ENCODE results near the gene FHDC1.

FHDC1 gene

DNA sequence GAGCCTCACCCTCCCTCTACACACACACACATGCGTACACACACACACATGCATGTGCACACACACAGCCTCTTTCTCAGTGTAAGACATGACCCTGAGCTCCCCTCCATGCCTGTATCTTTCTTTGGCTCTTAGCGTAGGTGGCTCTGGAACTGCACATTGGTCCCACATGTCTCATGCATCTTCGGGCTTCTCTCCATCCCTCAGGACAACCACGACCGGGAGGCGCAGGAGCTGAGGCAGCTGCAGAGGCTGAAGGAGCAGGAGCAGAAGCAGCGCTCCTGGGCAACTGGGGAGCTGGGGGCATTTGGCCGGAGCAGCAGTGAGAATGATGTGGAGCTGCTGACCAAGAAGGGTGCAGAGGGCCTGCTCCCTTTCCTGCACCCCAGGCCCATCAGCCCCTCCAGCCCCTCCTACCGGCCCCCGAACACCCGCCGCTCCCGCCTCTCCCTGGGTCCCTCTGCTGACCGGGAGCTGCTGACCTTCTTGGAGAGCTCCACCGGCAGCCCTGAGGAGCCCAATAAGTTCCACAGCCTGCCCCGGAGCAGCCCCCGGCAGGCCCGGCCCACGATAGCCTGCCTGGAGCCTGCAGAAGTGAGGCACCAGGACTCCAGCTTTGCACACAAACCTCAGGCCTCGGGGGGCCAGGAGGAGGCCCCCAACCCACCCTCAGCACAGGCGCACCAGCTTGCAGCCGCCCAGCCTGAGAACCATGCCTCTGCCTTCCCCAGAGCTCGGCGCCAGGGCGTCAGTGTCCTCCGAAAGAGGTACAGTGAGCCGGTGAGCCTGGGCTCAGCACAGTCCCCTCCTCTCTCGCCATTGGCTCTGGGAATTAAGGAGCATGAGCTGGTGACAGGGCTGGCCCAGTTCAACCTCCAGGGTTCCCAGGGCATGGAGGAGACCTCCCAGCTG is 38.6 kb downstream of the FHDC1 start:
- no peaks in the 10 kb centered on the region for H3K36me3 Mint-ChIP-seq

DNA sequence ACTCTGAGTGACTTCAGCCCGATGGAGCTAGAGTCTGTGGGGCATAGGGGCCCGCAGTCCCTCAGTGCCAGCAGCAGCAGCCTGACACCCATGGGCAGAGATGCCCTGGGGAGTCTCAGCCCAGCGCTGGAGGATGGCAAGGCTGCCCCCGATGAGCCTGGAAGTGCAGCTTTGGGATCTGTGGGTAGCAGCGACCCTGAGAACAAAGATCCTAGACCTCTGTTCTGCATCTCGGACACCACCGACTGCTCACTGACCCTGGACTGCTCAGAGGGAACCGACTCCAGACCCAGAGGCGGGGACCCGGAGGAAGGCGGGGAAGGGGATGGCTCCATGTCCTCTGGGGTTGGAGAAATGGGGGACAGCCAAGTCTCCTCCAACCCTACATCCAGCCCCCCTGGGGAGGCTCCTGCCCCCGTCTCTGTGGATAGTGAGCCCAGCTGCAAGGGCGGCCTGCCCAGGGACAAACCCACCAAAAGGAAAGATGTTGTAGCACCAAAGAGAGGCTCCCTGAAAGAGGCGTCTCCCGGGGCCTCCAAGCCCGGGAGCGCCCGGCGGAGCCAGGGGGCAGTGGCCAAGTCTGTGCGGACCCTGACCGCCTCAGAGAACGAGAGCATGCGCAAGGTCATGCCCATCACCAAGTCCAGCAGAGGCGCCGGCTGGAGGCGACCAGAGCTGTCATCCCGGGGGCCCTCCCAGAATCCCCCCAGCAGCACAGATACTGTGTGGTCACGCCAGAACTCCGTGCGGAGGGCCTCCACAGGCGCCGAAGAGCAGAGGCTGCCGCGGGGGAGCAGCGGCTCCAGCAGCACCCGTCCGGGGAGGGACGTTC is 39.5 kb downstream of the FHDC1 start:
- Mint-ChIP-seq H3K4me3 (no peak overlapping the region), H3K27me3 (no peaks in the 10 kb centered on the region), H3K9me3 (ENCODE audit: low read depth) (no peaks in the 10 kb centered on the region), H3K27ac (no peak overlapping the region), H3K4me1 (ENCODE audit: low read depth) (no peaks in the 10 kb centered on the region), H3K36me3 (no peaks in the 10 kb centered on the region)

More for the DNA sequence above, 38.6 kb downstream of the FHDC1 start:
- Mint-ChIP-seq H3K9me3 (ENCODE audit: low read depth) (no peaks in the 10 kb centered on the region), H3K4me3 (no peak overlapping the region), H3K27ac (no peak overlapping the region), H3K4me1 (ENCODE audit: low read depth) (no peaks in the 10 kb centered on the region), H3K27me3 (no peaks in the 10 kb centered on the region)

DNA sequence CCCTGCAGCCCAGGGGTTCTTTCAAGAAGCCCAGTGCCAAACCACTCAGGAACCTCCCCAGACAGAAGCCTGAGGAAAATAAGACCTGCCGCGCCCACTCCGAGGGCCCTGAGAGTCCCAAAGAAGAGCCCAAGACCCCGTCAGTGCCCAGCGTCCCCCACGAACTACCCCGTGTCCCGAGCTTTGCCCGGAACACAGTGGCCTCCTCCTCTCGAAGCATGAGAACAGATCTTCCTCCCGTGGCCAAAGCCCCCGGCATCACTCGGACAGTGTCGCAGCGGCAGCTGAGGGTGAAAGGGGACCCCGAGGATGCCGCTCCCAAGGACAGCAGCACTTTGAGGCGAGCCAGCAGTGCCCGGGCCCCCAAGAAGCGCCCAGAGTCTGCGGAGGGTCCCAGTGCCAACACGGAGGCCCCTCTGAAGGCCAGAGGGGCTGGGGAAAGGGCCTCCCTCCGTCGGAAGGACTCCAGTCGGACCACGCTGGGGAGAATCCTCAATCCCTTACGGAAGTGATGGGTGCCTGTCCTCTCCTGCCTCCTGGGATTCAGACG is 40.2 kb downstream of the FHDC1 start:
- Mint-ChIP-seq H3K9me3 (ENCODE audit: low read depth) (no peaks in the 10 kb centered on the region), H3K36me3 (no peaks in the 10 kb centered on the region), H3K4me3 (no peak overlapping the region), H3K27ac (no peak overlapping the region), H3K4me1 (ENCODE audit: low read depth) (no peaks in the 10 kb centered on the region), H3K27me3 (no peaks in the 10 kb centered on the region)

DNA sequence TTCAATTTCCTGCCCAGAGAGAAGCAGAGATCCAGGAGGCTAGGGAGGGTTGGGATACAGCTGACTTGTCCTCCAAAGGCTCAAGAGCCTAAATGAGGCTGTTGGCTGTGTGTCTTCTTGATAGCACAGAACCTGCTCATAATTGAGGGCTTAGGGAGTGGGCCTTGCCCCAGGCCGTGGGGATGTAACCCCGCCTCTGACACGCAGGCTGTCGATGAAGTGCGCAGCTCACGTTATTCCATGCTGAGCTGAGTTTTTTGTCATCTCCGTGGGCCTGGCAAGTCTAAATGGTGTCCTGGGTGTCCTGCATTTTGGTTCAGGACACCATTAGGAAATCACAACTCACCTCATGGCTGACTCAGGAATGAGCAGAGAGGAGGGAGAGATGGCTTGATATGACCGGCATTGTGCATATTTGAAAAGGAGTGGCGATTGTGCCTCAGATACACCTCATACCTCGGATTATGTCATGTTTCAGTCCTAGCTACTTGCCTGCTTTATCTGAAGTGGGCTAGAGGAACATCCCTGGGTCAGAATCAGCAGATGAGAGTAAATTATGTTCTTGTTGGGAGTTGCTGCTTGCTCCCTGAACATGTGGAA is 43.7 kb downstream of the FHDC1 start:
- no peaks in the 10 kb centered on the region for H3K27me3 Mint-ChIP-seq
- H3K27ac Mint-ChIP-seq = no peak overlapping the region
- no peak overlapping the region for H3K4me3 Mint-ChIP-seq
- H3K9me3 Mint-ChIP-seq (ENCODE audit: low read depth) = no peaks in the 10 kb centered on the region
- no peaks in the 10 kb centered on the region for H3K4me1 Mint-ChIP-seq (ENCODE audit: low read depth)
- H3K36me3 Mint-ChIP-seq = no peaks in the 10 kb centered on the region

DNA sequence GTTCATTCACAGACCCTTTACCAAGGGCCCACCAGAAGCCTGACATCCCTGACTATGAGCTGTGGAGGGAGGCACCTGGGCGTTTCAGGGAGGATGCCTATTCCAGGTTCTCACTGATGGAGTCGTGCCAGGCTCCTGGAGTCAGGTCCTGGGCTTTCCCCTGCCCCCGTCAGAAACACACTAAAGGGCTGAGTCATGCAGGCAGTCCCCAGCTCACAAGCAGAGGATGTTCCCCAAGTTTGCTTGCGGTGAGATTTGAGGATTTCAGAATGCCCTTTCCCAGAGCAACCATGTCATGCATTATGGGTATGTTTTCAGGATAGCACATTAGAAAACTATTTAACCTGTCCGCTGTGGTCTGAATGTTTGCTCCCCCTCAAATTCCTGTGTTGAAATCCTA is 45.2 kb downstream of the FHDC1 start:
- H3K27me3 Mint-ChIP-seq = no peaks in the 10 kb centered on the region
- no peaks in the 10 kb centered on the region for H3K4me1 Mint-ChIP-seq (ENCODE audit: low read depth)
- no peak overlapping the region for H3K4me3 Mint-ChIP-seq
- no peaks in the 10 kb centered on the region for H3K9me3 Mint-ChIP-seq (ENCODE audit: low read depth)
- H3K36me3 Mint-ChIP-seq = no peaks in the 10 kb centered on the region
- no peak overlapping the region for H3K27ac Mint-ChIP-seq

DNA sequence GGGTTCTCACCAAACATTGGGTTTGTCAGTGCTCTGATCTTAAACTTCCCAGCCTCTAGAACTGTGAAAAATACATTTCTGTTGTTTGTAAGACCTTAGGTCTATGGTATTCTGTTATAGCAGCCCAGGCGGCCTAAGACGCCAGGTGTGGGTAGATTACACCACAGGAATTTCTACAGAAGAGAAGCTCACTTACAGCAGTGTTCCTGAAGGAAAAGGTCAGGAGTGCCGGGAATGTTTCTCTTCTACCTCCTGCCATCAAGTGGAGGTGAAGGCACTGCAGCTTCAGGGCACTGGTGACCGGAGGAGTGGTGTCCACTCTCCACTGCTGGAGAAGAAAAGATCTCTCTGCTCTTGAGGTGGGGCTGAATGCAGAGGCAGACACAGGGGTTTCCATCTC is 45.7 kb downstream of the FHDC1 start:
- Mint-ChIP-seq H3K4me3 (no peak overlapping the region), H3K4me1 (ENCODE audit: low read depth) (no peaks in the 10 kb centered on the region), H3K27ac (no peak overlapping the region), H3K27me3 (no peaks in the 10 kb centered on the region), H3K9me3 (ENCODE audit: low read depth) (no peaks in the 10 kb centered on the region), H3K36me3 (no peaks in the 10 kb centered on the region)

DNA sequence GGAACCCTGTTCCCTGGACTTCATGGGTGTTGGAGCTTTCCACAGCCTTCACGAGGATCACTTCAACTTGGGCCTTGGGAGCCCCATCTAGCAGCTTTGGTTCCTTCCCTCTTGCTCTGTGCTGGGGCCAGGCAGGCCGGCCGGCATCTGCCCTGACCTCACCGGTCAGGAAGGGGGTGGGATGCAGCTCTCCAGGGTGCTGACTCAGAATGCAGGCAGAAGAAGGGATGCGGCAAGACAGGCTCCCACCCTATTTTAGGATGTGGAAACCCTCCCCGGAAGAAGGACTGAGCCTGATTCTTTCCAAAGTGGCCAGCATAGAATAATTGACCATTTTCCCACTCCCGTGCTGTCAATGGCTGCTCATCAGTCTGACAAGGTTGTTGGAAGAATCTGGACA is 47.1 kb downstream of the FHDC1 start:
- no peaks in the 10 kb centered on the region for H3K4me1 Mint-ChIP-seq (ENCODE audit: low read depth)
- H3K27ac Mint-ChIP-seq = no peak overlapping the region
- no peaks in the 10 kb centered on the region for H3K9me3 Mint-ChIP-seq (ENCODE audit: low read depth)
- no peaks in the 10 kb centered on the region for H3K27me3 Mint-ChIP-seq
- no peaks in the 10 kb centered on the region for H3K36me3 Mint-ChIP-seq
- H3K4me3 Mint-ChIP-seq = no peak overlapping the region

DNA sequence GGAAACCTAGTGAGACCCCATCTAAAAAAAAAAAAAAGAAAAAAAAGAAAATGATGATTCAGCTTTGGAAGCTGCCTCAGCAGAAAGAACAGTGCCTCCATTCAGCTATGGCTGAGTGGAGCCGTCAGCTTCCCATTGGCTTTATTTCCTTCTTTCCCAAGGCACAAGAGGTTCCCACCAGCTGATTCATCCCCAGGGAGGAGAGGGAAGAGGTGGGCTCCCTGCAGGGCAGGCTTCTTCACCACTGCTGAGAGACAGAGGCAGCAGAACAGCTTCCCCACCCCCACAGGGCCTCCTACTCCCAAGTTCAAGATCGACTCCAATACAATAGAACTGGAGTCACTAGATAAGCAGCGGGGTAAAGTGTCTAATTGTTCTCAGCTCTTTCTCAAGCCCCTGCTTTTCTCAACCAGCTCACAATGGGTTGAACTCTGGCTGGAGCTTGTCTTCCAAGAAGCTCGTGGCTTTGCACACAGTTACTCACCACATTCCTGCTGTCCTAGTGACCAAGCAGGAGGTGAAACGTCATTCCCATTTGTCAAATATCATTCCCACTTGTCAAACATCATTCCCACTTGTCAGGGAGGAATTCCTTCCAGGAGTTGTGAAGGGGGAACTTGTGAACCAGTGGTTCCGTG is 47.8 kb downstream of the FHDC1 start:
- Mint-ChIP-seq H3K4me3 (no peak overlapping the region), H3K9me3 (ENCODE audit: low read depth) (no peaks in the 10 kb centered on the region), H3K36me3 (no peaks in the 10 kb centered on the region), H3K27ac (no peak overlapping the region), H3K27me3 (no peaks in the 10 kb centered on the region), H3K4me1 (ENCODE audit: low read depth) (no peaks in the 10 kb centered on the region)

DNA sequence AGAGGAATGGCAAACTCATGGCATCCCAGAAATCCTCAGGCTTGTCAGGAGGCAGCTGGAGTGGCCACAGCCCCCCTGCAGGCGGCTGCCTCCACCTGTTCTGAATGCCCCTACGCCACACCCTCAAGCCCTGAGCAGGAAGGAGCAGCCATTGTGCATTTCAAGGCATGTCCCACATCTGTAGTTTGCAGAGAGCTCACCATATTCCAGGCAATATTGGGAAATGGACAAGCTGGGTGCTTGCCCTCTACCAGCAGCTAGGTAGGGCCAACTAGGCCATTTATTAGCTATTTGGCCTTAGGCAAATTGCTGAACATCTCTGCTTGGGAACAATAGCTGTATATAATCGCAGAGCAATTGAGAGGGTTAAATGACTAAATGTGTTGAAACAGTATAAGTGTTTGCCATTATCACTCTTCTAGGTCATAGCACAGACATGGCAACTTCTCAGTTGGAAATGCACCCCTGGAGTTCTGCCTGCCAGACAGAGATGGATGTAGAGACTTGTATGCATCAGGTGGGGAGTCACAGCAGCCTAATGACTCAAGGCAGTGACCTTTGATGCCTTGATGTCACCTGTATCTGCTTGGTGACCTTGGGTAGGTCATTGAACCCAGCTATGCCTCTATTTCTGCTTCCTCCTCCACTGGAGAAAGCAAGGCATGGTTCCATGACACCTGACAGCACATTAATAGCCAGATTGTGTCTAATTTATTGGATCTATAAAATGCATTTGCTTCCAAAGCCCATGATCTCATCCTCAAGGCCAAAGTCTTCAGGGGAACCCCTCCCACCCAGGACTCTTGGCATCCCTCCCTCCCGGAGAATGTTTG is 52.8 kb downstream of the FHDC1 start:
- H3K36me3 Mint-ChIP-seq = no peaks in the 10 kb centered on the region
- no peaks in the 10 kb centered on the region for H3K27me3 Mint-ChIP-seq
- no peak overlapping the region for H3K27ac Mint-ChIP-seq
- no peaks in the 10 kb centered on the region for H3K9me3 Mint-ChIP-seq (ENCODE audit: low read depth)
- H3K4me1 Mint-ChIP-seq (ENCODE audit: low read depth) = no peaks in the 10 kb centered on the region
- H3K4me3 Mint-ChIP-seq = no peak overlapping the region

DNA sequence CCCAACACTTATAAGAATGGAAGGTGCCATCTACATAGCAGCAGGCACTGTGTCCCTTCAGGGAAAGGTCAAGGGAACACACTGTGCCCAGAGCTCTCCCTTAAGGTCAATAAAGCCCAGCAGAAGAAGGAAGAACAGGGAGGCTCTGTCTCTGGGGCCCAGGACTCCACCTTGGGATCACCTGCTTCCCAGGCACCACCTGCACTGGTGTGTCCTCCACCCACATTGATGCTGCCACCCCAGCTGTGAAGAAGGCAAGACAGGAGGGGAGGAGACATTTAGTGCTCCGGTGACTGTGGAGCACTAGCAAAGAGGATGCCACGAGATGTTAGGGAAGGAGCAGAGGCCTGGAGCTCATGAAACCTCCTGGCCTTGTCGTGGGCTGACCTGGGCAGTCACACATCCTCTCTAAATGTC is 53.4 kb downstream of the FHDC1 start:
- Mint-ChIP-seq H3K4me1 (ENCODE audit: low read depth) (no peaks in the 10 kb centered on the region), H3K9me3 (ENCODE audit: low read depth) (no peaks in the 10 kb centered on the region), H3K27ac (no peak overlapping the region), H3K27me3 (no peaks in the 10 kb centered on the region), H3K36me3 (no peaks in the 10 kb centered on the region), H3K4me3 (no peak overlapping the region)

DNA sequence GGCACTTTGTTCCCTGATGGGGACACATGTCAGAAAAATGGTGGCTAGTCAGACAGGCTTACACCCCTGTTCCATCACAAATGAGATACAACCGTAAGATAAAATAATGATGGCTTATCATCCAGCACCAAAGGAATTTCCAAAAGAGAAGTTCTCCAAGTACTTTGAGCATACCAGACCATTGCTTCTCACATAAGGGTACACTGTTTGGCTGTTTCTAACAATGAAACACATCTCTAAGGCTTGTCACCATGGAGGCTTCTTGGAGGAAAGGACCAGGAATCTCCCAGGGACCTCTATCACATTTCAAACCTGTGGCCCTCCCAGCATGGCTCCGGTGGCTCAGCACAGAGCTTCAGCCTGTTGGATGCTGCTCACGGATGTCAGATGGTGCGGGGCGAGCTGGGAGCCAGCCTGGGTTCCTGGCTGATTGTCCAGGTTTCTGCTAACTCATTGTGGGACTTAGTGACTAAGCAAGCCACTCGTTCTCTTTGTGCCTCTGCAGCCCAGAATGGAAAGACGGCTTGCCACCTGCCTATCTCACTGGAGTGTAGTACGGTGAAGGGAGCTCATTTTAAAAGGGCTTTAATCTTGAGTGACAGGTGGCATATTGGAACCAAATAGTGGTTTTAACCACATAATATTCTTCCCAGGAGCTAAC is 54.5 kb downstream of the FHDC1 start:
- Mint-ChIP-seq H3K4me1 (ENCODE audit: low read depth) (no peaks in the 10 kb centered on the region), H3K27ac (no peak overlapping the region), H3K9me3 (ENCODE audit: low read depth) (no peaks in the 10 kb centered on the region), H3K27me3 (no peaks in the 10 kb centered on the region), H3K4me3 (no peak overlapping the region), H3K36me3 (no peaks in the 10 kb centered on the region)

DNA sequence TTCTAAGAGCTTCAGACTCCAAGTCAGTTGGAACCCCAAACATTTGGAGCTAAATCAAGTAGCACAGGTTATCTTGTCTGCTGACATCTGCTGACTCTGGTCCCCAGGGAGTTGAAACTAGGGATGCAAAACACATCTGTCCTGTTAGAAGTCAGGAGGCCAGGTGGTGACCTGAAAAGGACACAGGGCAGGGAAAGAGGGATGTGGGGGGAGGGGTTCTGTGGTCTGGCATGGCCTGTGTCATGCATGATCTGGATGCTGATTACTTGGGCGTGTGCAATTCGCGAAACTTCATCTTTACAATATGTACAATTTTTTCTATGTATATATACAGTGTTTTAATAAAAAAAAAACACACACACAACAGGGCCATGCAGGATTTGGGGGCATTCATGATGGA is 55.3 kb downstream of the FHDC1 start:
- no peak overlapping the region for H3K27ac Mint-ChIP-seq
- no peaks in the 10 kb centered on the region for H3K9me3 Mint-ChIP-seq (ENCODE audit: low read depth)
- H3K4me1 Mint-ChIP-seq (ENCODE audit: low read depth) = no peaks in the 10 kb centered on the region
- H3K4me3 Mint-ChIP-seq = no peak overlapping the region
- no peaks in the 10 kb centered on the region for H3K27me3 Mint-ChIP-seq
- no peaks in the 10 kb centered on the region for H3K36me3 Mint-ChIP-seq

DNA sequence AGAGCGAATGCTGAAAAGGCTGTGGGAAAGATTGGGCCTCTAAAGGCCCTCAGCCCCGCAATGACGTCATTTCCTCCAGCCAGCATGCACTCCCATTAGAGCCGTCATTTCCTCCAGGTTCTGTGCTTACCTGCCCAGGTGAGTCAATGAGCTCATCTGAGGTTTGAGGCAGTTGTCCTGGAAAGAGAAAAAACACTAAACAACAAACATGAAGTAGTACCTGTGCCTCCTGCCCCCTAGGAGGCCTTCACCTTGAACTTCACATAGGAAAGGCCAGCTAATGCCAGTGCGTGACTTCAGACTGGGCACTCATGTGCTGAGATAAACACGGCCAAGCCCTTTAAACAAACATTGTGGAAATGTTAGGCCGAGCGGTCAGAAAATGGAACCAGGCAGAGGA is 55.9 kb downstream of the FHDC1 start:
- no peaks in the 10 kb centered on the region for H3K9me3 Mint-ChIP-seq (ENCODE audit: low read depth)

More for the DNA sequence above, 55.9 kb downstream of the FHDC1 start:
- Mint-ChIP-seq H3K27ac (no peak overlapping the region), H3K4me3 (no peak overlapping the region), H3K36me3 (no peaks in the 10 kb centered on the region), H3K27me3 (no peaks in the 10 kb centered on the region), H3K4me1 (ENCODE audit: low read depth) (no peaks in the 10 kb centered on the region)
